ENCODE data around the gene RND1.
"Not testable (repeated sequence)": the region's sequence is repeated elsewhere in the genome, so short reads cannot be mapped to it uniquely, and the experiment has no call there.

RND1 gene

DNA sequence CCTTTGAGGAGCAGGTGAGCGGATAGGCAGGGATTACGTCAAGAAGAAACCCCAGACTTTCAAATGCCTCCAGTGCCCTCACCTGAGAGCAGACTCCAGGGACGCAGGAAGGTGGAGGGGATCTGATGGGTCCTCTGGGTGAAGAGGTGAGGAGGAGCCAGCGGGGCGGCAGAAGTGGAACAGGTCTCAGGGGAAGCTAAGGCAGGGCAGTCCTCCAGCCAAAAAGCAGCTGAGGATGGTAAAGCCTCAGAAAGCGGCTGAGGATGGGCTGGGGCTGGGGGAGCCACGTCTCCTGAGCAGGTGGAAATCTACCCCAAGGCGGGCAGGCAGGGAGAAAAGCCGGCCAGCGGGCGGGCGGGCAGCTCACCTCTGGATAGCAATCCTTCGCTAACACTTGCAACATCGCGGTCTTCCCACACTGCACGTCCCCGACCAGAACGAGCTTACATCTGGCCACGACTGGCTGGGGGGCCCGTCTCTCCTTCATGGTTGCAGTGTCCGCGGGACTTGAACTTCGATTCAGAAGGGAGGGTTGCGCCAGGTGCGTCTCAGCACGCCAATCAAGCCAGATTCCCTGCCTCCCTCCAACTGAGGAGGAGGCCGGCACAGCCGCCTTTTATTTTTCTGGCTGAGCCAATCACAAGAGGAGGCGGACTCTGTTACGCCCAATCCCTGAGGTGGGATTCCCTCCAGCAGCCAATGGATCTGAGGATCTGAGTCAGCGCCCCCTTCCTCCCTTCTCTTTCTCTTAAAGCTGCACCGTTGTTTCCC lies at the start of gene RND1:
TSS of gene RND1 (minus strand) at position 590 of the 771 bp plus-strand sequence. CDS start at position 487, 103 bp downstream.
- peak; percentile 94 for DNase-seq (ENCODE audit: low read depth)
- H3K4me3 ChIP-seq (replicated peaks; ENCODE audit: low read depth, low read length), result peak within 1 kb of the TSS; percentile 69
- TF ChIP-seq, protein P1, sequence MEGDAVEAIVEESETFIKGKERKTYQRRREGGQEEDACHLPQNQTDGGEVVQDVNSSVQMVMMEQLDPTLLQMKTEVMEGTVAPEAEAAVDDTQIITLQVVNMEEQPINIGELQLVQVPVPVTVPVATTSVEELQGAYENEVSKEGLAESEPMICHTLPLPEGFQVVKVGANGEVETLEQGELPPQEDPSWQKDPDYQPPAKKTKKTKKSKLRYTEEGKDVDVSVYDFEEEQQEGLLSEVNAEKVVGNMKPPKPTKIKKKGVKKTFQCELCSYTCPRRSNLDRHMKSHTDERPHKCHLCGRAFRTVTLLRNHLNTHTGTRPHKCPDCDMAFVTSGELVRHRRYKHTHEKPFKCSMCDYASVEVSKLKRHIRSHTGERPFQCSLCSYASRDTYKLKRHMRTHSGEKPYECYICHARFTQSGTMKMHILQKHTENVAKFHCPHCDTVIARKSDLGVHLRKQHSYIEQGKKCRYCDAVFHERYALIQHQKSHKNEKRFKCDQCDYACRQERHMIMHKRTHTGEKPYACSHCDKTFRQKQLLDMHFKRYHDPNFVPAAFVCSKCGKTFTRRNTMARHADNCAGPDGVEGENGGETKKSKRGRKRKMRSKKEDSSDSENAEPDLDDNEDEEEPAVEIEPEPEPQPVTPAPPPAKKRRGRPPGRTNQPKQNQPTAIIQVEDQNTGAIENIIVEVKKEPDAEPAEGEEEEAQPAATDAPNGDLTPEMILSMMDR (IDR thresholded peaks at IDR 0.05; ENCODE audit: low read length, missing control alignments), result no peak

DNA sequence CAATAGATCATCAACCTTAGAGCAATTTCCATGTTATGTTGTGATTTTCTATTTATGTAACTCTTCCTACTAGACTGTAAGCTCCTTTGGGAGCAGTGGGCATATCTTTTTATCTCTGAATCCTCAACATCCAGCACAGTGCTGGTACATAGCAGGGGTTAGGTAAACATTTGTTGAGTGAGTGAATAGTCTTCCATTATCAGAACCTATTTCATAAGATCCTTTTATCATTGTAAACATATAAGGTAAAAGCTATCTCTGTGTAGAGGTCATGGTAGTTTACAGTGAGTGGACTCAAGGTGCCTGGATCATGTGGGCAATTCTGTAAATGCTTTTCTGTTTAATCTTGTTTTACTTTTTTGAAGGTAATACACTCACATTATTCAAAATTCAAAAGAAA lies 44.5 kb upstream of the RND1 start:
- no peak for DNase-seq (ENCODE audit: low read depth)
- TF ChIP-seq, protein P1 (IDR thresholded peaks at IDR 0.05; ENCODE audit: low read length, missing control alignments), result no peak
- no peak overlapping the region for H3K4me3 ChIP-seq (replicated peaks; ENCODE audit: low read depth, low read length)

DNA sequence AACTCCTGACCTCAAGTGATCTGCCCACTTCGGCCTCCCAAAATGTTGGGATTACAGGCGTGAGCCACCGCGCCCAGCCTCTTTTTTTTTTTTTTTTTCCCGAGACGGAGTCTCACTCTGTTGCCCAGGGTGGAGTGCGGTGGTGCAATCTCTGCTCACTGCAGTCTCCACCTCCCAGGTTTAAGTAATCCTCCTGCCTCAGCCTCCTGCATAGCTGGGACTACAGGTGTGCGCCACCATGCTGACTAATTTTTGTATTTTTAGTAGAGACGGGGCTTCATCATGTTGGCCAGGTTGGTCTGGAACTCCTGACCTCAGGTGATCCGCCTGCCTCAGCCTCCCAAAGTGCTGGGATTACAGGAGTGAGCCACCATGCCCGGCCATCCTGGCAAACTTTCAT lies 44.0 kb upstream of the RND1 start:
- not testable (repeated sequence) for DNase-seq (ENCODE audit: low read depth); H3K4me3 ChIP-seq (replicated peaks; ENCODE audit: low read depth, low read length)

DNA sequence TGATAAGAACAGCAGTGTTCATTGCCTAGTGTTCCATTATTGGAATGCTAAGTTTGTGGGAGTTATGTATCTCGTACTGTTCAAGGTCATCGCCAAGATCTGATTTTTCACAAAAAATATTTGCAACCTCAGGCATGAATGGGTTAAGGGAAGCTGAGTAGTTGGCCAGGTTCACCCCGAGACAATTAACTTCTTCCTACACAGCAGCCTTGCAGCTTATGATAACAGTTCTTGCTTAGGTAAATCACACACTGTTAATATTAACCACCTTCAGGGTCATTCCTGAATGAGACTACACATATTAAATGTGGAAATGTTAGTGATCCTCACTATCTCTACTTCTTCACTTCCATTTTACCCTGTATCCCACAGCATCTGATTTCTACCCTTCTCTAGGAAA lies 41.6 kb upstream of the RND1 start:
- no peak for DNase-seq (ENCODE audit: low read depth)
- TF ChIP-seq, protein P1 (IDR thresholded peaks at IDR 0.05; ENCODE audit: low read length, missing control alignments), result no peak
- H3K4me3 ChIP-seq (replicated peaks; ENCODE audit: low read depth, low read length), result no peak overlapping the region

DNA sequence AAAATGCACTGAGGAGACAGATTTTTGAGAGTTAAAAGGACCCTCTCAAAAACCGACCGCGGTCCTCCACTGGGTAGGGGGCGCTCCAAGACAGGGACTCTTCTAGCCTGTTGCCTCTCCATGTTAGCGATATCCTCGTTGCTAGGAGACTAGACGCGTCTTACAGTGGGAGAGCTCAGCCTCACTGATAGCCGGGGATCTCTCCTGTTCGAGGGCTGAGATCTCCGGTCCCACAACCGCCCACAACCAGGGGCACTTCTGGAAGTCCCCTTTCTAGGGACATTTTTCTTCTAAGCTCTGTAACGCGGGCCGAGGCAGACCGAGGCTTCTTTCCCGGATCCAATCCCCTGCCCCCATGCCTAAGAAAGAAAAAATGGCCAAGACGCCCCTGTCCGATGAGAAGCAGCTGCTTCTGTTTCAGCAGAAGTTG lies 38.3 kb upstream of the RND1 start:
- H3K4me3 ChIP-seq (replicated peaks; ENCODE audit: low read depth, low read length), result peak overlapping the region; percentile 55
- TF ChIP-seq, protein P1 (IDR thresholded peaks at IDR 0.05; ENCODE audit: low read length, missing control alignments), result peak; percentile 69
- DNase-seq (ENCODE audit: low read depth), result peak; percentile 89

DNA sequence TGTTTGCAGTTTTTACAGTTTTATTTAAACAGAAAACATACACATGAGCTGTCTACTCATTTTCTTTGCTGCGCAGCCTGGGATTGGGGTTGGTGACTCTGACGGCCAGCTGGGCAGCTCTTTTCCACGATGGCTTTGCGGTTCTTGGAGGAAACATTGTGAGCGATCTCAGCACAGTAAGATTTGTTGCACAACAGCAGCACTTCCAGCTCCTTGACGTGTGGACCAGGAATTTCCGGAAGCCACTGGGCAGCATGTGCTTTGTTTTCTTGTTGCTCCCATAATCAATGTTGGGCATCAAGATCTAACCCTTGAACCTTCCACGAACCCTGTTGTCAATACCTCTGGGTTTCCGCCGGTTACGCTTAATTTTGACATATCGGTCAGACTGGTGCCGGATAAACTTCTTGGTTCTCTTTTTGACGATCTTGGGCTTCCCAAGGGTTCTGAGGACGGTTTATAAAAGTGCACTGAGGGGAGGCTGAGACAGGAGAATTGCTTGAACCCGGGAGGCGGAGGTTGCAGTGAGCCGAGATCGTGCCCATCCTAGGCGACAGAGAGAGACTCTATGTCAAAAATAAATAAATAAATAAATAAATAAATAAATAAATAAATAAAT lies 37.8 kb upstream of the RND1 start:
- TF ChIP-seq, protein P1 (IDR thresholded peaks at IDR 0.05; ENCODE audit: low read length, missing control alignments), result no peak
- peak; percentile 82 for DNase-seq (ENCODE audit: low read depth)
- peak overlapping the region; percentile 19 for H3K4me3 ChIP-seq (replicated peaks; ENCODE audit: low read depth, low read length)

DNA sequence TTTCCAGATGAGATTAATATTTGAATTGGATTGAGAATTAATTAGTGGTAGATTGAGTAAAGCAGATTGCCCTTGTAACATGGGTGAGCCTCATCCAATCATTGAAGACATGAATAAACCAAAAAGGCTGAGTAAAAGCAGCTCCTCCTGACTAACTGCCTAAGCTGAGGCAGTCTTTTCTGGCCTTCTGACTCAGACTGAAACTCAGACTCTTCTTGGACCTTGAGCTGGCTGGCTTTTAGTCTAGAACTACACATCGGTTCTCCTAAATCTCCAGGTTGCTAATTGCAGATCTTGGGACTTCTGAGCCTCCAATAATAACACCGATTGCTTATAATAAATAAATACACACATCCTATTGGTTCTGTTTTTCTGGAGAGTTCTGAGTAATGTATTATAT lies 35.6 kb upstream of the RND1 start:
- no peak for DNase-seq (ENCODE audit: low read depth)
- no peak overlapping the region for H3K4me3 ChIP-seq (replicated peaks; ENCODE audit: low read depth, low read length)
- TF ChIP-seq, protein P1 (IDR thresholded peaks at IDR 0.05; ENCODE audit: low read length, missing control alignments), result no peak

Data from fibroblast of pulmonary artery (primary cell).